Aorta (tissue), 5 donors: ENCODE measurements around the gene MGA. TPM values are rescaled to one million over a fixed set of nuclear protein-coding genes. Genes with fewer than 3 reads are reported as not detected.

Experiments
- ATAC-seq: fragments of 200-7000 bp; cut with Tn5 transposase; one replicate; pipeline ENCODE4 v1.9.1; 2022; ENCODE audit warnings: moderate library complexity; ENCODE audit not compliant: low FRiP score
- DNase-seq, 2 donors: peaks; one replicate each; pipeline ENCODE4 v3.0.0-alpha.2; 2020
- H3K27ac ChIP-seq, 2 donors: one replicate each; pipeline ENCODE4 v1.5.1; 2013; ENCODE audit warnings: low read length in 2 of 2, mild to moderate bottlenecking in 2 of 2, moderate library complexity in 2 of 2, control low read depth in 1 of 2, inconsistent platforms in 1 of 2, low read depth in 1 of 2
- H3K27me3 ChIP-seq, 2 donors: one replicate each; pipeline ENCODE4 v1.6.1; 2013; ENCODE audit warnings: control low read depth in 1 of 2, low read length in 1 of 2, mild to moderate bottlenecking in 1 of 2, moderate library complexity in 1 of 2; ENCODE audit not compliant: insufficient read depth in 2 of 2, control insufficient read depth in 1 of 2
- H3K36me3 ChIP-seq, 2 donors: one replicate each; pipeline ENCODE4 v1.6.1; 2013; ENCODE audit warnings: control low read depth in 1 of 2, low read length in 1 of 2, mild to moderate bottlenecking in 1 of 2; ENCODE audit not compliant: insufficient read depth in 2 of 2, control insufficient read depth in 1 of 2
- H3K4me1 ChIP-seq, 2 donors: one replicate each; pipeline ENCODE4 v1.6.1; 2013; ENCODE audit warnings: low read length in 2 of 2, control low read depth in 1 of 2, mild to moderate bottlenecking in 1 of 2, moderate library complexity in 1 of 2; ENCODE audit not compliant: insufficient read depth in 2 of 2, control insufficient read depth in 1 of 2
- H3K4me3 ChIP-seq, 2 donors: one replicate each; pipeline ENCODE4 v1.5.1; 2013; ENCODE audit warnings: low read length in 2 of 2, control low read depth in 1 of 2, mild to moderate bottlenecking in 1 of 2
- H3K9me3 ChIP-seq: one replicate; pipeline ENCODE4 v1.6.1; 2013; ENCODE audit warnings: mild to moderate bottlenecking, low read length; ENCODE audit not compliant: control insufficient read depth
- WGBS, 2 donors: extraction: QIAGEN DNeasy Blood & Tissue Kit; methylation state at CpG; one replicate each; pipeline ENCODE4 v1.1.7; 2013; 5-methylcytosine and 5-hydroxymethylcytosine counted together
- intact Hi-C, 2 donors: fragments of 100-400 bp; cut with DNase I; formaldehyde crosslinking; loops; one replicate each; pipeline versions ENCODE4 v1.14.2 to v1.15.0; 2022
- polyA plus RNA-seq, 2 donors: library from polyadenylated mRNA; stranded (reverse); fragments of 200-250 nt; gene quantifications; one replicate each; pipeline ENCODE4 v1.2.3, GENCODE V29; 2013
- total RNA-seq, 2 donors: library from RNA; stranded (reverse); fragmentation: NEBNext Ultra II Directional; extraction: Animal tissue kit (Norgen Biotek cat#: 25700); gene quantifications; one replicate each; pipeline ENCODE4 v1.2.1, GENCODE V29; 2021
- donor health status: healthy with polysubstance abuse.
- donor health status: Bipolar disorder and iron deficiency.
- donor health status: DM: no; HTN: no; CAD: no.
- donor health status: DM: no; HTN: no; CAD: no.
- donor health status: DM: yes; HTN: yes; CAD: no.

MGA gene
- total and polyA plus RNA-seq, 4 donors, result 1.9 to 46.6 (median 25.1) TPM

DNA sequence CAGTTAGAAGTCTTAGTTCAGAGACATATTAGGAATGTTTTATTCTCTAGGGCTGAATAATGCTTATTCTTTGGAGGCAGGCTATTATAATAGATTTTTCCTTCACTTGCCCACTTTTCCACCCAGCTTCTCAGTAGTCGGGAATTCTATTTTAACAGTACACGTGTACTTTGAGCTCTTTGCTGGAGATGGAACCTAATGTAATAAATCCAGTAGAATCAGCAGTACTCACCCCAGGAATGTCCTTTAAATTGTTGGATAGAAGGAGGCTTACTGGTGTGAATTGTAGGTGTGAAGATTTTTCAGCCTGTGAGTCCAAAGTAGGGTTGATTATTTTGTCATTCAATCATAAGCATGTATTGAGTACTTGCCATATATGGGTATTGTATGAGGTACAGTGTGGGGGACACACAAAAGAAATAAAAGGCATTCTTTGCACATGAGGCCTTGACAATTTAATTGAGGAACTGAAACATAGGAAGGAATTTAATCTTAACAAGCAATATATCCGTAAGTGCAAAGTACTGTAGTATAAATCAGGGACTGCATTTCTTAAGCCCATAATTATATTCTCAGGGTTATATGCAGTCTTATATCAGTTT is 29.5 kb upstream of the MGA start:
- Histone ChIP-seq H3K27ac (no peak overlapping the region), H3K4me3 (no peak overlapping the region), H3K4me1 (no peaks in the 10 kb centered on the region), H3K27me3 (no peaks in the 10 kb centered on the region), H3K9me3 (no peaks in the 10 kb centered on the region), H3K36me3 (no peaks in the 10 kb centered on the region)
- intact Hi-C loops, result no loop called here
- DNase-seq (no peak), ATAC-seq (no peak)
- 37 to 40% methylated on average over 3 of the region's 3 CpGs for WGBS, 2 donors

DNA sequence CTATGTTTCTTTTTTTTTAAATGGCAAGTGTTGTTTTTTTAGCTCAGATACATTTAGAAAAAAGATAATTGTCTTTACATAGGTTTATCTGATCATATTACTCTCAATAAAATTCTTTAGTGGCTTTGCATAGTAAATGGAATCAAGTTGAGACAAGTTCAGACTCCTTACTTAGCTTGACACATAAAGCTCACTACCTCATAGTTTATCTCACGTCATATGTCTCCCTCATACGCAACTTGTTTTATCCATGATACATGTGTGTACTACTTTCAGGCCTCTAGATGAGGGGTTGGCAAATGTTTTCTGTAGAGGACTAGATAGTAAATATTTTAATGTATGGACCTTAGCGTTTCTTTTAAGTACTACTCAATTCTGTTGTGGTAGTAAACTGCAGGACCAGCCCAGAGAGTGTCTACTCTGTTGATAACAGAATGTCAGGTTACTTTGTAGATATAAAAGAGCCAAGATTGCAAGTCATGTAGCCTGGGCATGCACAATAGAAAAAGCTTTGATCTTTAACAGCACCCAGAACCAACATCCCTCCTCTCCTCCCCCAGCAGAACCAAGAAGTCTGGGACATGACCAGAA is 28.2 kb upstream of the MGA start:
- Histone ChIP-seq H3K9me3 (no peaks in the 10 kb centered on the region), H3K27me3 (no peaks in the 10 kb centered on the region), H3K27ac (no peak overlapping the region), H3K4me3 (no peak overlapping the region), H3K36me3 (no peaks in the 10 kb centered on the region), H3K4me1 (no peaks in the 10 kb centered on the region)
- ATAC-seq (no peak), DNase-seq (no peak)
- intact Hi-C loops, result no loop called here
- 90 to 94% methylated on average over 3 of the region's 3 CpGs for WGBS, 2 donors

DNA sequence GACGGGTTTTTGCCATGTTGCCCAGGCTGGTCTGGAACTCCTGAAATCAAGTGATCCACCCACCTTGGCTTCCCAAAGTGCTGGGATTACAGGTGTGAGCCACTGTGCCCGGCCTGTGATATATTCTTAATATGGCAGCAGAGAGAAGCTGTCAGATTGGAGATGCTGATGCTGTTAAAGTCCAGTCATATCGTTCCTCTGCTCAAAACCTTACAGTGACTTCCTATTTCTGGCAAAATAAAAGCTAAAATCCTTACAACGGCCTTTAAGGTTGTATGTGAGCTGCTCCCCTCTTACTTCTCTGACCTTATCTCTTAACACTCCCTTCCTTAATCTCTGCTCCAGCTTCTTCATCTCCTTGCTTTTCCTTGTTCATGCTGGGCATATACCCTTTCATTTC is 26.6 kb upstream of the MGA start:
- 80 to 90% methylated on average over 4 of the region's 4 CpGs for WGBS, 2 donors
- Histone ChIP-seq H3K36me3 (no peaks in the 10 kb centered on the region), H3K9me3 (no peaks in the 10 kb centered on the region), H3K27me3 (no peaks in the 10 kb centered on the region), H3K4me1 (no peaks in the 10 kb centered on the region), H3K27ac (no peak overlapping the region), H3K4me3 (no peak overlapping the region)
- no peak for DNase-seq
- intact Hi-C loops, result no loop called here
- no peak for ATAC-seq

DNA sequence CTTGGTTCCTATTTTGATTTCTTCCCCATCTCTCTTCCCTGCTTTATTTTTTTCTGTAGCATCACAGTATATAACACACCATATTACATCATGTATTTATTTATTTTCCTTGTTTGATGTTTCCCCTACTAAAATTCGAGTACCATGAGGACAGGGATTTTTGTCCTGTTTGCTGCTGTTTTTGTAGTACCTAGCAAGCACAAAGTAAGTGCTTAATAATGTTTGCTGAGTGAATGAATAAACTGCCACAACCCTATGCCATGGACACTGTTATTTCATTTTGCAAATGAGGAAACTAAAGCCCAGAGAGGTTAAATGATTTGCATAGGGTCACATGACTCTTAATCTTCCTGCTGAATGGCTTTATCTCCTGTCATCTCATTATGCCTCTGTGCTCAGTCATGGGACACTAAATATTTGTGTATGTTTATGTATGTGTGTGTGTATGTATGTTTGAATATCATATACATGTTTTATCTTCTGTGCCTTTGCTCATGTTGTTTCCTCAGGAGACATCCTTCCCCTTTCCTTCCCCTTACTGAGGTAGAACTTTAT is 26.1 kb upstream of the MGA start:
- H3K27me3 ChIP-seq, result no peaks in the 10 kb centered on the region
- no peaks in the 10 kb centered on the region for H3K9me3 ChIP-seq
- no peaks in the 10 kb centered on the region for H3K4me1 ChIP-seq
- no peaks in the 10 kb centered on the region for H3K36me3 ChIP-seq
- intact Hi-C loops, result no loop called here
- no peak for ATAC-seq
- no peak overlapping the region for H3K27ac ChIP-seq
- no peak overlapping the region for H3K4me3 ChIP-seq
- WGBS, 2 donors, result 46 to 58% methylated on average over 1 of the region's 1 CpG
- no peak for DNase-seq

DNA sequence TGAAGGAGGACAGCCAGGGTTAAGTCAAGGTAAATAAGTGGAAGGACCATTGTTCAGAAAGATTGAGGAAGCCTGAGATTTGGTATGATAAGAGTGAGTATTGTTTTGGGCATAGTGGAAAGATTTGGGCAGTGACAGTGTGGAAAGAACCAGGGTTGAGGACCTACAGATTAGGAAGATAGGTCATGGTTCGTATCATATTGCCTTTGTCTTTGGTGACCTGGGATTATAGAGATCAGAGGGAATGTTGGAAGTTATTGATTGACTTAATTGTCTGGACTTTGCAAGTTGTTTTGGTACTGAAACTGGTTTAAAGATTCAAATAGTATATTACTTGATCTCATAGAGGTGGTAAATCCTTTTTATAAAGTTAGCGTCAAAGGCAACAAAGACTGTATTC is 23.1 kb upstream of the MGA start:
- ATAC-seq (no peak), DNase-seq (no peak)
- WGBS, 2 donors, result 93 to 94% methylated on average over 2 of the region's 2 CpGs
- H3K4me3 ChIP-seq, result no peak overlapping the region
- H3K27me3 ChIP-seq, result no peaks in the 10 kb centered on the region
- intact Hi-C loops, result no loop called here
- H3K27ac ChIP-seq, result no peak overlapping the region
- H3K36me3 ChIP-seq, result no peaks in the 10 kb centered on the region
- H3K9me3 ChIP-seq, result no peaks in the 10 kb centered on the region
- no peaks in the 10 kb centered on the region for H3K4me1 ChIP-seq

DNA sequence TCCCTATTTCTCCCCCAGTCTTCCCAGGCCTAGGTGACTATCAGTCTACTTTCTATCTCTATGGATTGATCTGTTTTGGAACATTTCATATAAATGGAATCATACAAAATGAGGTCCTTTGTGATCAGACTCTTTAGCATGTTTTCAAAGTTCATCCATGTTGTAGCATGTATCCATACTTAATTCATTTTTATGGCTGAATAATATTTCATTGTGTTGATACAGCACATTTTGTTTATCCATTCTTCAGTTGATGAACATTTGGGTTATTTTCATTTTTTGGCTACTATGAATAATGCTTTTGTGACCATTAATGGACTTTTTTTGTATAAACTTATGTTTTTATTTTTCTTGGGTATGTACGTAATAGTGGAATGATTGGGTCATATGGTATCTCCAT is 19.2 kb upstream of the MGA start:
- Histone ChIP-seq H3K4me1 (no peaks in the 10 kb centered on the region), H3K36me3 (no peaks in the 10 kb centered on the region), H3K27me3 (no peaks in the 10 kb centered on the region), H3K4me3 (no peak overlapping the region), H3K9me3 (no peaks in the 10 kb centered on the region), H3K27ac (no peak overlapping the region)
- WGBS, 2 donors, result 97% methylated on average over 1 of the region's 1 CpG
- ATAC-seq, result no peak
- intact Hi-C loops, result no loop called here
- DNase-seq, result no peak

DNA sequence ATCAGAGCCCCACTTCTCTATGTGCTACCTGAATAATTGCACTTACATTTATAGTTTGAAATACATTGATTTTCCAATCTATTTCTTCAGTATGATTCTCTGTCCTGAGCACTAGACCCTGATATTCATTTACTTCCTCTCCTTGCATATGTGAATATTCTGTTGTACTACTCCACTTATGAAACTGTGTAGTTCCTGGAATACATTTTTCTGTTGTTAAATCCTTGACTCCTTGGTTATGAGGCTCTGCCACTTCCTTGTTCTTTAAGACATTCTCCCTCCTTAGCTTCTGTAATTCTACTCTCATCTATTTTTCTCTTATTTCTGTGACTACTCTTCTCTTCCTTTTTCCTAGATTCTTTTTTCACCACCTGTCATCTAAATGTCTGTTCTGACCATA is 12.9 kb upstream of the MGA start:
- no peaks in the 10 kb centered on the region for H3K9me3 ChIP-seq
- no peaks in the 10 kb centered on the region for H3K4me1 ChIP-seq
- no peaks in the 10 kb centered on the region for H3K36me3 ChIP-seq
- H3K27me3 ChIP-seq, result no peaks in the 10 kb centered on the region
- DNase-seq, result no peak
- no peak overlapping the region for H3K27ac ChIP-seq
- ATAC-seq, result no peak
- no peak overlapping the region for H3K4me3 ChIP-seq
- intact Hi-C loops, result no loop called here

DNA sequence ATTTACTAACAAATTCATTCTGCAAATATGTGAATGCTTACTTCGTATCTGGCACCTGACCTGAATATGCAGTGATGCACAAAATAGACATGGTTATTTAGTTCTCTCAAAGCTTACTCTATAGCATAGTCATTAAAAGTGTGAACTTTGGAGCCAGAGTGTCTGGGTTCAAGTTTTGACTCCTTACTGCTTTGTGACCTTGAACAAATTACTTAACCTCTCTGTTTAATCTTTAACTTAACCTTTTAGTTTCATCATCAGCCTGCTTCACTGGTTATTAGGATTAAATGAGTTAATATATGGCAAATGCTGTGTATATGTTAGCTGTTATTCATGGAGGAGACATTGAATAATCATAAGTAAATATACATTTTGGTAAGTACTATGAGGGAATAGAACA is 12.1 kb upstream of the MGA start:
- DNase-seq (no peak), ATAC-seq (no peak)
- Histone ChIP-seq H3K4me3 (no peak overlapping the region), H3K36me3 (no peaks in the 10 kb centered on the region), H3K27me3 (no peaks in the 10 kb centered on the region), H3K27ac (no peak overlapping the region), H3K9me3 (no peaks in the 10 kb centered on the region), H3K4me1 (no peaks in the 10 kb centered on the region)
- 92 to 93% methylated on average over 1 of the region's 1 CpG for WGBS, 2 donors
- intact Hi-C loops, result no loop called here

DNA sequence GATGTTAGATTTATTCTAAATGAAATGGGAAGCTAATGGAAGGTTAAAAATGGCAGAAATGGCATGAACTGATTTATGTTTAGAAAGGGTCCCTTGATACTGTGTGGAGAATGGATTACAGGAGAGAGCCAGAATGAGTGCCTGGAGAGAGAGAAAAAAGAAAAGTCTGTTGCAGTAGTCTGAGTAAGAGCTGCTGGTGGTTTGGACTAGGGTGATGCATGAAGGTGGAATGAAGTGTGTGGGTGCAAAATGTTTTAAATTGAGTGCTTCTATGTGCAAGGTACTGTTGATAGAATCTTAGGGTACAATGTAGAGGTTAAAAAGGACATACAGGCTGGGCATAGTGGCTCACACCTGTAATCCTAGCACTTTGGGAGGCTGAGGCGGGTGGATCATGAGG is 11.4 kb upstream of the MGA start:
- intact Hi-C loops, result no loop called here
- ATAC-seq, result no peak
- no peak for DNase-seq

More for the DNA sequence above, 11.4 kb upstream of the MGA start:
- 88 to 100% methylated on average over 1 of the region's 1 CpG for WGBS, 2 donors
- Histone ChIP-seq H3K36me3 (no peaks in the 10 kb centered on the region), H3K27ac (no peak overlapping the region), H3K27me3 (no peaks in the 10 kb centered on the region), H3K4me3 (no peak overlapping the region), H3K9me3 (no peaks in the 10 kb centered on the region), H3K4me1 (no peaks in the 10 kb centered on the region)
